ENCODE data around the gene GJA4.

DNA sequence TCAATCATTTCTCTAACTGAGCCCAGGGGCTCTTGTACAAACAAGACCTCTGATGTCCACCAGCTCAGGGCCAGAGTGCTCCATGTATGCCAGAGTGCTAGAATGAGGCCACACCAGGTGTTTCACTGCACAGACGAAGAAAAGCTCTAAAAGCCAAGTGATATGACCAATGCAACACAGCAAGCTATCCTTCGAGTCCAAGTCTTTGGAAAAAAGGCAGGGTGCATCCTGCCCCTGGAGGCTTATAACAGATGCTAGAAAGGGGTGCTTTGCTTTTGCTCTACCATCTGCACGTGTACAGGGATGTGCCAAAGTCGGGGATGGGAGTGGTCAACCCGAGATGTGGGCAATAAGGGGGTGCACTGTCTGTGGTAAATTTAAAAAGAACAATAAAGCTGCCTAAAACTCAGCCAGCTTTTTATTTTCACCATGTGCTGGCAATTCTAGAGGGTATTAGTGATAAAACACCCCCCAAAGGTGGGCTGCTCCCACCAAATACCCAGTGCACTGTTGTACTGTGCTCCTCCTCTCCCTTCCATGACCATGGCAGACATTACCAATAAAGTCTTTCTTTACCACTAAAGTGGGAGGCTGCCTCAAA lies 34.6 kb downstream of the GJA4 start:
- TF ChIP-seq, protein P1, sequence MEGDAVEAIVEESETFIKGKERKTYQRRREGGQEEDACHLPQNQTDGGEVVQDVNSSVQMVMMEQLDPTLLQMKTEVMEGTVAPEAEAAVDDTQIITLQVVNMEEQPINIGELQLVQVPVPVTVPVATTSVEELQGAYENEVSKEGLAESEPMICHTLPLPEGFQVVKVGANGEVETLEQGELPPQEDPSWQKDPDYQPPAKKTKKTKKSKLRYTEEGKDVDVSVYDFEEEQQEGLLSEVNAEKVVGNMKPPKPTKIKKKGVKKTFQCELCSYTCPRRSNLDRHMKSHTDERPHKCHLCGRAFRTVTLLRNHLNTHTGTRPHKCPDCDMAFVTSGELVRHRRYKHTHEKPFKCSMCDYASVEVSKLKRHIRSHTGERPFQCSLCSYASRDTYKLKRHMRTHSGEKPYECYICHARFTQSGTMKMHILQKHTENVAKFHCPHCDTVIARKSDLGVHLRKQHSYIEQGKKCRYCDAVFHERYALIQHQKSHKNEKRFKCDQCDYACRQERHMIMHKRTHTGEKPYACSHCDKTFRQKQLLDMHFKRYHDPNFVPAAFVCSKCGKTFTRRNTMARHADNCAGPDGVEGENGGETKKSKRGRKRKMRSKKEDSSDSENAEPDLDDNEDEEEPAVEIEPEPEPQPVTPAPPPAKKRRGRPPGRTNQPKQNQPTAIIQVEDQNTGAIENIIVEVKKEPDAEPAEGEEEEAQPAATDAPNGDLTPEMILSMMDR (conservative IDR thresholded peaks at IDR 0.05; ENCODE audit: low read length) = no peak
- TF ChIP-seq EZH2phosphoT487 (IDR thresholded peaks at IDR 0.05; ENCODE audit: borderline replicate concordance, low read depth, low read length) = no peak
